ENCODE data around the gene KHDC1L. TPM values are rescaled to one million over a fixed set of nuclear protein-coding genes. Genes with fewer than 3 reads are reported as not detected.

Gene KHDC1L
- total RNA-seq, 1 donor from 2014 or later: not detected

- intact Hi-C loops (cut with micrococcal nuclease): no loop called here
- Histone ChIP-seq H3K9me3 (replicated peaks) (no peaks in the 10 kb centered on the region), H3K27ac (replicated peaks) (no peak overlapping the region), H3K4me1 (no peaks in the 10 kb centered on the region), H3K4me3 (no peak overlapping the region), H3K27me3 (ENCODE audit: low read depth) (no peaks in the 10 kb centered on the region), H3K36me3 (no peaks in the 10 kb centered on the region)
- DNase-seq: no peak
- TF ChIP-seq, protein P1, sequence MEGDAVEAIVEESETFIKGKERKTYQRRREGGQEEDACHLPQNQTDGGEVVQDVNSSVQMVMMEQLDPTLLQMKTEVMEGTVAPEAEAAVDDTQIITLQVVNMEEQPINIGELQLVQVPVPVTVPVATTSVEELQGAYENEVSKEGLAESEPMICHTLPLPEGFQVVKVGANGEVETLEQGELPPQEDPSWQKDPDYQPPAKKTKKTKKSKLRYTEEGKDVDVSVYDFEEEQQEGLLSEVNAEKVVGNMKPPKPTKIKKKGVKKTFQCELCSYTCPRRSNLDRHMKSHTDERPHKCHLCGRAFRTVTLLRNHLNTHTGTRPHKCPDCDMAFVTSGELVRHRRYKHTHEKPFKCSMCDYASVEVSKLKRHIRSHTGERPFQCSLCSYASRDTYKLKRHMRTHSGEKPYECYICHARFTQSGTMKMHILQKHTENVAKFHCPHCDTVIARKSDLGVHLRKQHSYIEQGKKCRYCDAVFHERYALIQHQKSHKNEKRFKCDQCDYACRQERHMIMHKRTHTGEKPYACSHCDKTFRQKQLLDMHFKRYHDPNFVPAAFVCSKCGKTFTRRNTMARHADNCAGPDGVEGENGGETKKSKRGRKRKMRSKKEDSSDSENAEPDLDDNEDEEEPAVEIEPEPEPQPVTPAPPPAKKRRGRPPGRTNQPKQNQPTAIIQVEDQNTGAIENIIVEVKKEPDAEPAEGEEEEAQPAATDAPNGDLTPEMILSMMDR (IDR thresholded peaks at IDR 0.05; ENCODE audit: borderline replicate concordance): no peak
Observed at GRCh38 chr6:73227606-73228255, 2.4 kb upstream of the KHDC1L start.

DNA sequence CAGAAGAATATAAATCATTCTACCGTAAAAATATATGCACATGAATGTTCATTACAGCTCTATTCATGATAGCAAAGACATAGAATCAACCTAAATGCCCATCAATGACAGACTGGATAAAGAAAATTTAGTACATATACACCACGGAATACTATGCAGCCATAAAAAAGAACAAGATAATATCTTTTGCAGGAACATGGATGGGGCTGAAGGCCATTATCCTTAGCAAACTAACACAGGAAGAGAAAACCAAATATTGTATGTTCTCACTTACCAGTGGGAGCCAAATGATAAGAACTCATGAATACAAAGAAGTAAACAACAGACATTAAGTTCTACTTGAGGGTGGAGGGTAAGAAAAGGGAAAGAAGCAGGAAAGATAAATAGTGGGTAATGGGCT lies 8.4 kb downstream of the KHDC1L start:
- H3K9me3 ChIP-seq (replicated peaks): no peaks in the 10 kb centered on the region
- no peak overlapping the region for H3K4me3 ChIP-seq
- no peak overlapping the region for H3K27ac ChIP-seq (replicated peaks)
- TF ChIP-seq, protein P1 (IDR thresholded peaks at IDR 0.05; ENCODE audit: borderline replicate concordance): no peak
- H3K27me3 ChIP-seq (ENCODE audit: low read depth): no peaks in the 10 kb centered on the region
- H3K4me1 ChIP-seq: no peaks in the 10 kb centered on the region
- H3K36me3 ChIP-seq: no peaks in the 10 kb centered on the region
- DNase-seq: no peak
- intact Hi-C loops (cut with micrococcal nuclease): no loop called here

GRCh38 chr6:73209117-73209516 lies 16.2 kb downstream of the KHDC1L start:
- TF ChIP-seq, protein P1 (IDR thresholded peaks at IDR 0.05; ENCODE audit: borderline replicate concordance): no peak
- intact Hi-C loops (cut with micrococcal nuclease): no loop called here
- no peak for DNase-seq
- no peak overlapping the region for H3K27ac ChIP-seq (replicated peaks)
- peaks cover 3% of the 10 kb centered on the region for H3K27me3 ChIP-seq (ENCODE audit: low read depth)
- no peaks in the 10 kb centered on the region for H3K36me3 ChIP-seq
- H3K4me1 ChIP-seq: no peaks in the 10 kb centered on the region
- H3K9me3 ChIP-seq (replicated peaks): no peaks in the 10 kb centered on the region
- H3K4me3 ChIP-seq: no peak overlapping the region

DNA sequence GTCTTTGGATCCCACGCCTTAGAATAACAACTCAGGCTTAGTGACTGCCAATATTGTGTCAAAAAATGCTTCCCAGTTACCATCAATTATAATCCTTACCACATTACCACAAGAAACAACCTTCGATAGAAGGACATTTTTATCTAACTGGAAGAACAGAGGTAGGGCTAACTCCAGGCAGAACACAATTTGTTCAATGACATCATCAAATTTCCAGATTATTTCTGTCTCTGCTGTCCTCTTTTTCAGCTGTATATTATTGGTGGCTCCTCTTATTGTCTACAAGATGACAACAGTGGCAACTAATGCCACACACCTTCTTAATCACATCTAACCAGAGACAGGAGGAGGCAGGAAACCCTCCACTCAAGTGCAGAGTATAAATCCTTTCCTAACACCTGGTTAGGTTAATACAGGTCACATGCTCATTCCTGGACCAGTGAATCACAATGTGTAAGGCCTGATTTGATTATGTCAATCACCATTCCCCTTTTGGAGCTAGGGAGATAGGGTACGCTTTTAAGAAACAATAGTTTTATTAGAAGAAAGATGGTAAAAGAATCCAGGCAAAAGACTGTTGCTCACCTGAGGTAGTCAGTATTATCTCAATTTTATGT lies 18.0 kb downstream of the KHDC1L start:
- no peaks in the 10 kb centered on the region for H3K36me3 ChIP-seq
- TF ChIP-seq, protein P1 (IDR thresholded peaks at IDR 0.05; ENCODE audit: borderline replicate concordance): no peak
- no peaks in the 10 kb centered on the region for H3K9me3 ChIP-seq (replicated peaks)

DNA sequence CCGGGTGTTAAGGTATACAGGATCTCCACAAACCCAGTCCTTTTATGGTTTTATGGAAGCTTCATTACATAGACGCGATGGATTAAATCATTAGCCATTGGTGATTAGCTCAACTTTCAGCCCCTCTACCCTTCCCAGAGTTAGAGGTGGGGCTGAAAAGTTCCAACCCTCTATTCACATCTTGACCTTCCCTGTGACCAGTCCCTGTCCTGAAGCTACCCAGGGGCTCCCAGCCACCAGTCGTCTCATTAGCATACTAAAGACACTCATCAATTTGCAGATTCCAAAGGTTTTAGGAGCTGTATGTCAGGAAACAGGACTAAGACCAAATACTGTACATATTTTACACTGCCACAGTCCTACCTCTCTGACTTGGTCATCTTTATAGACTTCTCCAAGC lies 21.0 kb downstream of the KHDC1L start:
- Histone ChIP-seq H3K27me3 (ENCODE audit: low read depth) (peaks cover 3% of the 10 kb centered on the region), H3K9me3 (replicated peaks) (no peaks in the 10 kb centered on the region), H3K36me3 (no peaks in the 10 kb centered on the region), H3K27ac (replicated peaks) (no peak overlapping the region), H3K4me3 (no peak overlapping the region), H3K4me1 (no peaks in the 10 kb centered on the region)
- DNase-seq: no peak
- TF ChIP-seq, protein P1 (IDR thresholded peaks at IDR 0.05; ENCODE audit: borderline replicate concordance): no peak
- intact Hi-C loops (cut with micrococcal nuclease): no loop called here

More for the DNA sequence above, 18.0 kb downstream of the KHDC1L start:
- H3K4me3 ChIP-seq: no peak overlapping the region
- no peaks in the 10 kb centered on the region for H3K4me1 ChIP-seq
- intact Hi-C loops (cut with micrococcal nuclease): no loop called here
- DNase-seq: no peak
- peaks cover 3% of the 10 kb centered on the region for H3K27me3 ChIP-seq (ENCODE audit: low read depth)
- H3K27ac ChIP-seq (replicated peaks): no peak overlapping the region
